Spleen (tissue), 7 donors: ENCODE results near the gene PDE10A.

ENCODE experiments used
- CTCF ChIP-seq, 11 experiments: fragments of 200-600 bp in 7 of 11; fragments of 450-650 bp in 4 of 11; sonication (generic) in 4 of 11; IDR thresholded peaks in 8 of 11; conservative IDR thresholded peaks in 3 of 11; 1 replicate in 7 of 11; 2 replicates in 4 of 11; pipeline versions ENCODE4 v1.4.0 to v1.8.0; 2016 to 2021; ENCODE audit warnings: antibody characterized with exemption in 11 of 11, inconsistent platforms in 4 of 11, mild to moderate bottlenecking in 1 of 11
- POLR2A ChIP-seq, 3 donors: fragments of 450-650 bp; IDR thresholded peaks; one replicate each; pipeline ENCODE4 v1.5.1; 2017; ENCODE audit warnings: antibody characterized with exemption in 3 of 3, mild to moderate bottlenecking in 1 of 3
- POLR2AphosphoS5 ChIP-seq, 3 donors: sonication (generic); formaldehyde crosslinking; IDR thresholded peaks; one replicate each; pipeline ENCODE4 v1.5.1; 2017; ENCODE audit warnings: antibody characterized with exemption in 3 of 3
- donor health status: DM: no; HTN: no; CAD: no; lungs with moderate emphysema.
- donor health status: DM: no; HTN: no; CAD: no.
- donor health status: DM: no; HTN: no; CAD: no.

GRCh38 chr6:165453395-165453794, 209.6 kb downstream of the PDE10A start:
- TF ChIP-seq CTCF (IDR thresholded peaks at IDR 0.05 in 8 of 11, conservative IDR thresholded peaks at IDR 0.05 in 3 of 11), result no peak
- no peak for TF ChIP-seq POLR2A (IDR thresholded peaks at IDR 0.05)
- TF ChIP-seq POLR2AphosphoS5 (IDR thresholded peaks at IDR 0.05), result no peak
